GM12878 (cell line): ENCODE data around the gene PPP1R9B. TPM values are rescaled to one million over a fixed set of nuclear protein-coding genes. Genes with fewer than 3 reads are reported as not detected.

Experiments used
- BMI1 ChIP-seq: fragments of 450-650 bp; IDR thresholded peaks from 2 replicates; pipeline ENCODE4 v1.6.1; 2016; ENCODE audit warnings: mild to moderate bottlenecking, moderate library complexity, borderline replicate concordance
- CTCF ChIP-seq, 3 experiments: IDR thresholded peaks in 2 of 3; conservative IDR thresholded peaks in 1 of 3; 2 replicates each; pipeline ENCODE4 v1.5.1; 2011; ENCODE audit warnings: low read depth in 3 of 3, low read length in 3 of 3, mild to moderate bottlenecking in 3 of 3, control low read depth in 2 of 3, moderate library complexity in 2 of 3, inconsistent platforms in 1 of 3, mixed read lengths in 1 of 3; ENCODE audit not compliant: control insufficient read depth in 2 of 3, insufficient read depth in 1 of 3; ENCODE audit errors: extremely low read depth in 1 of 3
- E2F8 ChIP-seq: fragments of 450-650 bp; IDR thresholded peaks from 2 replicates; pipeline ENCODE4 v1.6.1; 2018; ENCODE audit warnings: mild to moderate bottlenecking, low read depth, moderate library complexity; ENCODE audit not compliant: partially characterized antibody
- JUNB ChIP-seq: IDR thresholded peaks from 2 replicates; pipeline ENCODE4 v1.6.1; 2016; ENCODE audit warnings: antibody characterized with exemption, mild to moderate bottlenecking
- KDM1A ChIP-seq: fragments of 200-600 bp; sonication (generic); IDR thresholded peaks from 2 replicates; pipeline ENCODE4 v1.6.1; 2016; ENCODE audit warnings: borderline replicate concordance
- NBN ChIP-seq: fragments of 450-650 bp; IDR thresholded peaks from 2 replicates; pipeline ENCODE4 v1.6.1; 2016
- SRF ChIP-seq, 2 experiments: IDR thresholded peaks; 2 replicates each; pipeline ENCODE4 v1.6.1; 2011; ENCODE audit warnings: low read depth in 2 of 2, low read length in 2 of 2, mild to moderate bottlenecking in 1 of 2, moderate library complexity in 1 of 2
- STAT1 ChIP-seq: fragments of 450-650 bp; conservative IDR thresholded peaks from 2 replicates; pipeline ENCODE4 v1.6.1; 2014; ENCODE audit warnings: antibody characterized with exemption, mild to moderate bottlenecking
- ZBED1 ChIP-seq: IDR thresholded peaks from 2 replicates; pipeline ENCODE4 v1.6.1; 2016; ENCODE audit warnings: borderline replicate concordance
- ZBTB33 ChIP-seq: fragments of 450-650 bp; IDR thresholded peaks from 2 replicates; pipeline ENCODE4 v1.6.1; 2017; ENCODE audit warnings: mild to moderate bottlenecking
- polyA plus RNA-seq, 11 experiments: library from polyadenylated mRNA; depleted of rRNA in 4 of 11; unstranded in 6 of 11; stranded (reverse) in 5 of 11; fragments of >200 nt; fragmentation: Nextera tagmentation in 4 of 11; fragmentation: Illumina TruSeq in 1 of 11; extraction: Ambion mirVana in 4 of 11; extraction: Trizol in 1 of 11; gene quantifications; 1 replicate in 1 of 11; 2 replicates in 10 of 11; pipeline versions ENCODE4 v1.2.1 to v1.2.3, GENCODE V29; 2011 to 2016; ENCODE audit warnings: inconsistent platforms in 2 of 11, missing spikeins in 2 of 11, low read depth in 1 of 11
- total RNA-seq, 4 experiments: library from RNA; depleted of rRNA in 3 of 4; stranded (reverse); fragments of >200 nt in 3 of 4; fragmentation: Illumina TruSeq in 1 of 4; extraction: Trizol in 1 of 4; gene quantifications; 2 replicates each; pipeline versions ENCODE4 v1.2.1 to v1.2.3, GENCODE V29; 2013 to 2021
- TF ChIP-seq, protein P1 (sequence below): IDR thresholded peaks from 2 replicates; pipeline ENCODE4 v1.6.1; 2011; ENCODE audit warnings: low read depth, low read length, improper control_type of control experiment, borderline replicate concordance

PPP1R9B gene
- total and polyA plus RNA-seq, 10 of the 15 experiments (the other 5 are each of a cell fraction or from before 2014, with no cell fraction given), result 0.20 to 107 (median 37.5) TPM

- TF ChIP-seq CTCF (IDR thresholded peaks at IDR 0.05 in 2 of 3, conservative IDR thresholded peaks at IDR 0.05 in 1 of 3; ENCODE audit: control insufficient read depth in 2 of 3, extremely low read depth in 1 of 3, insufficient read depth in 1 of 3, low read depth in 3 of 3, low read length in 3 of 3) (peak; percentile 49 to 84 (median 66)), ZBED1 (no peak; the same call in 1 of the 2 replicates), E2F8 (peak; percentile 46), ZBTB33 (no peak), NBN (peak; percentile 75), STAT1 (no peak), KDM1A (no peak), JUNB (no peak), SRF (IDR thresholded peaks at IDR 0.05; ENCODE audit: low read depth in 2 of 2, low read length in 2 of 2) (no peak), BMI1 (no peak)
- TF ChIP-seq, protein P1, sequence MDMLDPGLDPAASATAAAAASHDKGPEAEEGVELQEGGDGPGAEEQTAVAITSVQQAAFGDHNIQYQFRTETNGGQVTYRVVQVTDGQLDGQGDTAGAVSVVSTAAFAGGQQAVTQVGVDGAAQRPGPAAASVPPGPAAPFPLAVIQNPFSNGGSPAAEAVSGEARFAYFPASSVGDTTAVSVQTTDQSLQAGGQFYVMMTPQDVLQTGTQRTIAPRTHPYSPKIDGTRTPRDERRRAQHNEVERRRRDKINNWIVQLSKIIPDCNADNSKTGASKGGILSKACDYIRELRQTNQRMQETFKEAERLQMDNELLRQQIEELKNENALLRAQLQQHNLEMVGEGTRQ, result no peak
- TF ChIP-seq, all 136 proteins: peak for 48
Observed at GRCh38 chr17:50151041-50151936, 812 bp upstream of the PPP1R9B start (continued).
